ENCODE measurements around the gene SORCS2.

- no peak for TF ChIP-seq POLR2AphosphoS5 (IDR thresholded peaks at IDR 0.05; ENCODE audit: low read depth, low read length)
- TF ChIP-seq, protein P1, sequence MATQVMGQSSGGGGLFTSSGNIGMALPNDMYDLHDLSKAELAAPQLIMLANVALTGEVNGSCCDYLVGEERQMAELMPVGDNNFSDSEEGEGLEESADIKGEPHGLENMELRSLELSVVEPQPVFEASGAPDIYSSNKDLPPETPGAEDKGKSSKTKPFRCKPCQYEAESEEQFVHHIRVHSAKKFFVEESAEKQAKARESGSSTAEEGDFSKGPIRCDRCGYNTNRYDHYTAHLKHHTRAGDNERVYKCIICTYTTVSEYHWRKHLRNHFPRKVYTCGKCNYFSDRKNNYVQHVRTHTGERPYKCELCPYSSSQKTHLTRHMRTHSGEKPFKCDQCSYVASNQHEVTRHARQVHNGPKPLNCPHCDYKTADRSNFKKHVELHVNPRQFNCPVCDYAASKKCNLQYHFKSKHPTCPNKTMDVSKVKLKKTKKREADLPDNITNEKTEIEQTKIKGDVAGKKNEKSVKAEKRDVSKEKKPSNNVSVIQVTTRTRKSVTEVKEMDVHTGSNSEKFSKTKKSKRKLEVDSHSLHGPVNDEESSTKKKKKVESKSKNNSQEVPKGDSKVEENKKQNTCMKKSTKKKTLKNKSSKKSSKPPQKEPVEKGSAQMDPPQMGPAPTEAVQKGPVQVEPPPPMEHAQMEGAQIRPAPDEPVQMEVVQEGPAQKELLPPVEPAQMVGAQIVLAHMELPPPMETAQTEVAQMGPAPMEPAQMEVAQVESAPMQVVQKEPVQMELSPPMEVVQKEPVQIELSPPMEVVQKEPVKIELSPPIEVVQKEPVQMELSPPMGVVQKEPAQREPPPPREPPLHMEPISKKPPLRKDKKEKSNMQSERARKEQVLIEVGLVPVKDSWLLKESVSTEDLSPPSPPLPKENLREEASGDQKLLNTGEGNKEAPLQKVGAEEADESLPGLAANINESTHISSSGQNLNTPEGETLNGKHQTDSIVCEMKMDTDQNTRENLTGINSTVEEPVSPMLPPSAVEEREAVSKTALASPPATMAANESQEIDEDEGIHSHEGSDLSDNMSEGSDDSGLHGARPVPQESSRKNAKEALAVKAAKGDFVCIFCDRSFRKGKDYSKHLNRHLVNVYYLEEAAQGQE (IDR thresholded peaks at IDR 0.05; ENCODE audit: insufficient read depth in 1 of 2, low read depth in 2 of 2, low read length in 2 of 2): no peak
Measured at GRCh38 chr4:7637971-7638370, 445.6 kb downstream of the SORCS2 start.

Data from PFSK-1 (cell line).